Measurements from ENCODE around the gene PSAP.

PSAP gene

GRCh38 chr10:71831646-71832552, 19.2 kb downstream of the PSAP start:
- peak overlapping the region; percentile 5 for H3K4me2 ChIP-seq (ENCODE audit: low read length)
- no peaks in the 10 kb centered on the region for H3K27me3 ChIP-seq (ENCODE audit: control insufficient read depth, insufficient read depth, low read length)
- H3K4me1 ChIP-seq (ENCODE audit: control insufficient read depth, insufficient read depth, low read length): peaks cover 27% of the 10 kb centered on the region
- no peaks in the 10 kb centered on the region for H3K9me3 ChIP-seq (replicated peaks; ENCODE audit: low read length)
- H3K9ac ChIP-seq (ENCODE audit: low read depth, low read length): no peak overlapping the region
- peaks cover 48% of the 10 kb centered on the region for H3K36me3 ChIP-seq (ENCODE audit: insufficient read depth, low read length)
- H3K4me3 ChIP-seq (ENCODE audit: low read length): no peak overlapping the region

DNA sequence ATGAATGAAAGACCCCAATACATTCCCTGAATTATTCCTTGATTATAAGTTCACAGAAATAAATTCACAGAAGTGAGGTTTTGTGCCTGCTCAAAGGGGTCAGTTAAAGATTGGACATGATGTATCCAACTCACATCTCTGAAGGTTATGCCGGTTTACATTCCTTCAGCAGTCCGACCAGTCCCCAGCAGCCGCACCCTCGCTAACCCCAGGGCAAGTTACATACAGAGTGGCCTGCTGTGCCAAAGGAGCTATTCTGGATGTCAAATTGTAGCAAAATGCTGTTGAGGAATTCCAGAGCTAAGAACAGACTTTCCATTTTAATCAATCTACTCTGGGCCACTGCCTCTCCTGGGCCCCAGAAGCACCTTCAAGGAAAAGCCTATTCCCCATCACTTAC, 20.3 kb downstream of the PSAP start:
- no peaks in the 10 kb centered on the region for H3K9me3 ChIP-seq (replicated peaks; ENCODE audit: low read length)
- peaks cover 16% of the 10 kb centered on the region for H3K4me1 ChIP-seq (ENCODE audit: control insufficient read depth, insufficient read depth, low read length)
- no peak overlapping the region for H3K9ac ChIP-seq (ENCODE audit: low read depth, low read length)
- H3K4me3 ChIP-seq (ENCODE audit: low read length): no peak overlapping the region
- H3K27me3 ChIP-seq (ENCODE audit: control insufficient read depth, insufficient read depth, low read length): no peaks in the 10 kb centered on the region
- H3K36me3 ChIP-seq (ENCODE audit: insufficient read depth, low read length): peaks cover 60% of the 10 kb centered on the region
- H3K4me2 ChIP-seq (ENCODE audit: low read length): no peak overlapping the region

DNA sequence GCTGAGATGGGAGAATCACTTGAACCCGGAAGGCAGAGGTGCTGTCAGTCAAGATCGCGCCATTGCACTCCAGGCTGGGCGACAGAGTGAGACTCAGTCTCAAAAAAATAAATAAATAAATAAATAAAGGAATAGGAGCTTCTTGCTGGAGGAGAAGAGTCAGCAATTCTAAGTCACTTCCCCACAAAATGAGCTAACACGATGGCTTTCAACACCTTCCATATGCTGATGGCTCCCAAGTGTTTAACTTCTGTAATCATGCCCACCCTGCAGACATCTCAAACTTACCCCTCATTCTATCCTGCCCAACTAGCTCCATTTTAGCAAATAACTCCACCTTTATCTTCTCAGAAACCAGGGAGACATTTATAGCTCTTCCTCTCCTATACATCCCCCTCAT, 21.2 kb downstream of the PSAP start:
- Histone ChIP-seq H3K9ac (ENCODE audit: low read depth, low read length) (no peak overlapping the region), H3K4me2 (ENCODE audit: low read length) (no peak overlapping the region), H3K4me1 (ENCODE audit: control insufficient read depth, insufficient read depth, low read length) (peaks cover 10% of the 10 kb centered on the region), H3K4me3 (ENCODE audit: low read length) (no peak overlapping the region), H3K9me3 (replicated peaks; ENCODE audit: low read length) (no peaks in the 10 kb centered on the region), H3K36me3 (ENCODE audit: insufficient read depth, low read length) (peaks cover 68% of the 10 kb centered on the region), H3K27me3 (ENCODE audit: control insufficient read depth, insufficient read depth, low read length) (no peaks in the 10 kb centered on the region)

DNA sequence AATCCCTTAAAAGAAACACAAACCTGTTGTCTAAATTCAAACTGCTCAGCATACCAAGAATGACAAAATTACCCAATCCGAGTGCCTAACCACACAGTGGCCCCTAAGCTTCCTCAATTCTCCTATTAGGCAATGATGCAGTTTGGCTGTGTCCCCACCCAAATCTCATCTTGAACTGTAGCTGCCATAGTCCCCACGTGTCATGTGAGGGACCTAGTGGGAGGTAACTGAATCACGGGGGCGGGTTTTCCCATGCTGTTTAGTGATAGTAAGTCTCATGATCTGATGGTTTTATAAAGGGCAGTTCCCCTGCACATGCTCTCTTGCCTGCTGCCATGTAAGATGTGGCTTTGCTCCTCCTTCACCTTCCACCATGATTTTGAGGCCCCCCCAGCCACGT, 21.9 kb downstream of the PSAP start:
- Histone ChIP-seq H3K36me3 (ENCODE audit: insufficient read depth, low read length) (peaks cover 76% of the 10 kb centered on the region), H3K4me2 (ENCODE audit: low read length) (no peak overlapping the region), H3K27me3 (ENCODE audit: control insufficient read depth, insufficient read depth, low read length) (no peaks in the 10 kb centered on the region), H3K4me3 (ENCODE audit: low read length) (no peak overlapping the region), H3K4me1 (ENCODE audit: control insufficient read depth, insufficient read depth, low read length) (peaks cover 10% of the 10 kb centered on the region), H3K9ac (ENCODE audit: low read depth, low read length) (no peak overlapping the region), H3K9me3 (replicated peaks; ENCODE audit: low read length) (no peaks in the 10 kb centered on the region)

DNA sequence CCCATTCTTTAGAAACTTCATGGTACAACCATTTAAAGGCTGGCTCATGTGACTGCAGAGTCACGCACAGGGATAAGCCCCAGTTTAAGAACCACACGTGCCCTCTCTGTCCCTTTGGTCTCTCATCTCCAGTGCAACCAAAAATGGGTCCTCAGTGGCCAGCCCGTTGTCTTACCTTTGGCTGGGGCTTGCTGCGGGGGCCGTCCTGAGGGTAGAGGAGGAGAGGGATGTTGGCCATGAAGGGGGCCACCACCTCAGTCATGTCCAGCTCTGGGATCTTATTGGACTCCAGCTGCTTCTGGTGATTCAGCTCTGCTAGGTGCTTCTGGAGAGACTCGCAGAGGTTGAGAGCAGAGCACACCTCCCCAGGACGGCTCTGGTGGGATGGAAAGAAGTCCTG, 22.3 kb downstream of the PSAP start:
- Histone ChIP-seq H3K9me3 (replicated peaks; ENCODE audit: low read length) (no peaks in the 10 kb centered on the region), H3K4me1 (ENCODE audit: control insufficient read depth, insufficient read depth, low read length) (peaks cover 10% of the 10 kb centered on the region), H3K4me2 (ENCODE audit: low read length) (no peak overlapping the region), H3K9ac (ENCODE audit: low read depth, low read length) (no peak overlapping the region), H3K27me3 (ENCODE audit: control insufficient read depth, insufficient read depth, low read length) (no peaks in the 10 kb centered on the region), H3K4me3 (ENCODE audit: low read length) (no peak overlapping the region), H3K36me3 (ENCODE audit: insufficient read depth, low read length) (peaks cover 76% of the 10 kb centered on the region)

- Histone ChIP-seq H3K36me3 (ENCODE audit: insufficient read depth, low read length) (peaks cover 74% of the 10 kb centered on the region), H3K4me1 (ENCODE audit: control insufficient read depth, insufficient read depth, low read length) (peaks cover 10% of the 10 kb centered on the region), H3K4me3 (ENCODE audit: low read length) (no peak overlapping the region), H3K4me2 (ENCODE audit: low read length) (no peak overlapping the region), H3K9me3 (replicated peaks; ENCODE audit: low read length) (no peaks in the 10 kb centered on the region), H3K27me3 (ENCODE audit: control insufficient read depth, insufficient read depth, low read length) (no peaks in the 10 kb centered on the region), H3K9ac (ENCODE audit: low read depth, low read length) (no peak overlapping the region)
These were observed 23.2 kb downstream of the PSAP start for GRCh38 chr10:71827852-71828251.

DNA sequence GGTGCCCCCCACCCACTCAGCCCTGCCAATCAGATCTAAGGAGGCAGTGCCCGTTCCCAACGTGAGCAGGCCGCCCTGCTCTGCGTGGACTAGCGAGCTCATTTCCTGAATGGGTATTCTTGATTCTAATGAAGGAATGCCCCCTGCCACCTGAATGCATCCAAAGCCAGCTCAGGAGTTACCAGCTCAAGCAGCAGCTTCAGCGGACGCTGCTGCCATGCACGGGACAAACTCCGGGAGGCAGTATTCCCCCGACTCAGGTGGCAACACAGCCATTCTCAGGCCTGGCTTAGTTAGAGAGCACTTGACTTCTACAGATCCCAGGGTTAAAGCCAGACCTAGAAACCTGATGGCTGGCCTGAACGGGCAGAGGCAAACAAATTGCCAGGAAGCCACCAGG, 25.8 kb downstream of the PSAP start:
- H3K4me2 ChIP-seq (ENCODE audit: low read length): no peak overlapping the region
- no peak overlapping the region for H3K9ac ChIP-seq (ENCODE audit: low read depth, low read length)
- H3K4me1 ChIP-seq (ENCODE audit: control insufficient read depth, insufficient read depth, low read length): peaks cover 5% of the 10 kb centered on the region
- no peak overlapping the region for H3K4me3 ChIP-seq (ENCODE audit: low read length)
- H3K36me3 ChIP-seq (ENCODE audit: insufficient read depth, low read length): peaks cover 75% of the 10 kb centered on the region
- H3K9me3 ChIP-seq (replicated peaks; ENCODE audit: low read length): no peaks in the 10 kb centered on the region
- H3K27me3 ChIP-seq (ENCODE audit: control insufficient read depth, insufficient read depth, low read length): no peaks in the 10 kb centered on the region

GRCh38 chr10:71824333-71824732, 26.7 kb downstream of the PSAP start:
- Histone ChIP-seq H3K9me3 (replicated peaks; ENCODE audit: low read length) (no peaks in the 10 kb centered on the region), H3K9ac (ENCODE audit: low read depth, low read length) (no peak overlapping the region), H3K4me3 (ENCODE audit: low read length) (no peak overlapping the region), H3K27me3 (ENCODE audit: control insufficient read depth, insufficient read depth, low read length) (no peaks in the 10 kb centered on the region), H3K4me1 (ENCODE audit: control insufficient read depth, insufficient read depth, low read length) (peaks cover 5% of the 10 kb centered on the region), H3K4me2 (ENCODE audit: low read length) (no peak overlapping the region), H3K36me3 (ENCODE audit: insufficient read depth, low read length) (peaks cover 80% of the 10 kb centered on the region)

DNA sequence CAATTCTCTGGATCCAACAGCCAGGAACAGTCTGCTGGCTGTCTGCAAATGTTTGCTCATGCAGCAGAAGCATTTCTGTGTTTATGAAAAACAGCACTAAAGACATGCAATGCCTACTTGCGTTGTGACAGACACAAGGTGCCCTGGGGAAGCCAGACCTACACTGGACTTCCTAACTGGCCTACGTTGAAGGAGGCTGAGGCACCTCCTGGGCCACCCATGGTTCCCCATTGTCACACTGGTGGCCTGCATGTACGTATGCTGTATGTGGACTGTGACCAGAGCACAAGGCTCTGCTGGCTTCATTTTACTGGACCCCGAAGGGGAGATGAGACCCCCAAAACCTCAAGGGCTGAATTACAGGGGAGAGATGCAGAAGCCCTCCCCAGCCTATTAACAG, 27.7 kb downstream of the PSAP start:
- H3K9me3 ChIP-seq (replicated peaks; ENCODE audit: low read length): no peaks in the 10 kb centered on the region
- no peak overlapping the region for H3K4me3 ChIP-seq (ENCODE audit: low read length)
- H3K4me2 ChIP-seq (ENCODE audit: low read length): no peak overlapping the region
- no peak overlapping the region for H3K9ac ChIP-seq (ENCODE audit: low read depth, low read length)
- H3K4me1 ChIP-seq (ENCODE audit: control insufficient read depth, insufficient read depth, low read length): peaks cover 5% of the 10 kb centered on the region
- H3K36me3 ChIP-seq (ENCODE audit: insufficient read depth, low read length): peaks cover 80% of the 10 kb centered on the region
- no peaks in the 10 kb centered on the region for H3K27me3 ChIP-seq (ENCODE audit: control insufficient read depth, insufficient read depth, low read length)

GRCh38 chr10:71821909-71822763, 28.9 kb downstream of the PSAP start:
- H3K4me2 ChIP-seq (ENCODE audit: low read length): no peak overlapping the region
- H3K4me1 ChIP-seq (ENCODE audit: control insufficient read depth, insufficient read depth, low read length): peaks cover 5% of the 10 kb centered on the region
- no peak overlapping the region for H3K9ac ChIP-seq (ENCODE audit: low read depth, low read length)
- no peaks in the 10 kb centered on the region for H3K27me3 ChIP-seq (ENCODE audit: control insufficient read depth, insufficient read depth, low read length)
- H3K36me3 ChIP-seq (ENCODE audit: insufficient read depth, low read length): peaks cover 84% of the 10 kb centered on the region
- H3K4me3 ChIP-seq (ENCODE audit: low read length): no peak overlapping the region
- H3K9me3 ChIP-seq (replicated peaks; ENCODE audit: low read length): no peaks in the 10 kb centered on the region

DNA sequence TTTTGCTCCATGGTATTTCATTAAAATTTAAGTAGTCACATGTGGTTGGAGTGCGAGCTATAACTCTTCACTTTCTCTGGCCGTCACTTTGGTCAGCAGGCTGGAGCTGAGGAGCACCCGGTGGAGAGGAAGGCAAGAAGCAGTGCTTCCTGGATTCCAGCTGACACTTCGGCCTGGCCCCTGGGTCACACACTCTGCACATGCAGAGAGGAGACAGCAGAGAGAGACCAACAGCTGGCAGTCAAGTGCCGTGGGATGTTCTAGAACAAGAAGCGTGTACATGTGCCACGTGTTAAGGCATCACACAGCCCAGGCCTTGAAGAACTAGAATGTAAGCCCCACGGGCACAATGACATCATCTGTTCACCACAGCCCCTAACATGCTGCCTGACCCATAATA, 30.1 kb downstream of the PSAP start:
- H3K36me3 ChIP-seq (ENCODE audit: insufficient read depth, low read length): peaks cover 86% of the 10 kb centered on the region

More for the DNA sequence above, 30.1 kb downstream of the PSAP start:
- H3K4me2 ChIP-seq (ENCODE audit: low read length): no peak overlapping the region
- no peaks in the 10 kb centered on the region for H3K9me3 ChIP-seq (replicated peaks; ENCODE audit: low read length)
- H3K9ac ChIP-seq (ENCODE audit: low read depth, low read length): no peak overlapping the region
- H3K4me1 ChIP-seq (ENCODE audit: control insufficient read depth, insufficient read depth, low read length): peaks cover 5% of the 10 kb centered on the region
- H3K27me3 ChIP-seq (ENCODE audit: control insufficient read depth, insufficient read depth, low read length): no peaks in the 10 kb centered on the region
- no peak overlapping the region for H3K4me3 ChIP-seq (ENCODE audit: low read length)
